Measurements from ENCODE around the gene MAP3K12. TPM values are rescaled to one million over a fixed set of nuclear protein-coding genes. Genes with fewer than 3 reads are reported as not detected.

Gene MAP3K12
- polyA plus RNA-seq, 1 donor from 2014 or later: 82.0 TPM

- TF ChIP-seq REST (IDR thresholded peaks at IDR 0.05; ENCODE audit: borderline replicate concordance) (no peak), SMC3 (conservative IDR thresholded peaks at IDR 0.05; ENCODE audit: poor library complexity) (no peak), POLR2AphosphoS5 (IDR thresholded peaks at IDR 0.05) (peak; percentile 20)
- H3K79me2 ChIP-seq (replicated peaks; ENCODE audit: insufficient read depth, low read length): peaks cover 13% of the 10 kb centered on the region
- no peak overlapping the region for H3K27ac ChIP-seq (ENCODE audit: low read length)
- no peaks in the 10 kb centered on the region for H3K9me3 ChIP-seq (ENCODE audit: low read length)
- H3K27me3 ChIP-seq (ENCODE audit: insufficient read depth, low read depth, low read length): no peaks in the 10 kb centered on the region
- no peak overlapping the region for H3K4me3 ChIP-seq (ENCODE audit: low read length)
- no peak overlapping the region for H2AFZ ChIP-seq (ENCODE audit: low read depth, low read length)
- H3F3A ChIP-seq (ENCODE audit: insufficient read depth, low read length, poor library complexity, severe bottlenecking): no peaks in the 10 kb centered on the region
- no peak overlapping the region for H3K9ac ChIP-seq (ENCODE audit: low read length)
- H3K36me3 ChIP-seq (ENCODE audit: insufficient read depth, low read length): no peaks in the 10 kb centered on the region
- H4K20me1 ChIP-seq (ENCODE audit: insufficient read depth): peaks cover 7% of the 10 kb centered on the region
- no peak overlapping the region for H3K4me2 ChIP-seq (ENCODE audit: low read length)
- no peaks in the 10 kb centered on the region for H3K9me2 ChIP-seq (ENCODE audit: insufficient read depth, low read length)
These were observed 15.9 kb downstream of the MAP3K12 start for GRCh38 chr12:53483225-53483978.

- Histone ChIP-seq H3K9ac (ENCODE audit: low read length) (no peak overlapping the region), H3K27ac (ENCODE audit: low read length) (no peak overlapping the region), H3K4me3 (ENCODE audit: low read length) (no peak overlapping the region), H4K20me1 (ENCODE audit: insufficient read depth) (peaks cover 7% of the 10 kb centered on the region), H2AFZ (ENCODE audit: low read depth, low read length) (no peak overlapping the region), H3K27me3 (ENCODE audit: insufficient read depth, low read depth, low read length) (no peaks in the 10 kb centered on the region), H3K79me2 (replicated peaks; ENCODE audit: insufficient read depth, low read length) (peaks cover 6% of the 10 kb centered on the region), H3K4me2 (ENCODE audit: low read length) (no peak overlapping the region), H3K9me3 (ENCODE audit: low read length) (no peaks in the 10 kb centered on the region), H3F3A (ENCODE audit: insufficient read depth, low read length, poor library complexity, severe bottlenecking) (no peaks in the 10 kb centered on the region), H3K9me2 (ENCODE audit: insufficient read depth, low read length) (no peaks in the 10 kb centered on the region), H3K36me3 (ENCODE audit: insufficient read depth, low read length) (no peaks in the 10 kb centered on the region)
- no peak for TF ChIP-seq EZH2 (IDR thresholded peaks at IDR 0.05; ENCODE audit: borderline replicate concordance, insufficient read depth, low read length, poor library complexity, severe bottlenecking)
- TF ChIP-seq CTCF (IDR thresholded peaks at IDR 0.05; ENCODE audit: poor library complexity, severe bottlenecking): no peak
- no peak for TF ChIP-seq REST (IDR thresholded peaks at IDR 0.05; ENCODE audit: borderline replicate concordance)
- TF ChIP-seq SMC3 (conservative IDR thresholded peaks at IDR 0.05; ENCODE audit: poor library complexity): no peak
- TF ChIP-seq TAF1 (IDR thresholded peaks at IDR 0.05; ENCODE audit: low read depth): no peak
- TF ChIP-seq POLR2AphosphoS5 (IDR thresholded peaks at IDR 0.05): no peak
- no peak for TF ChIP-seq RAD21 (conservative IDR thresholded peaks at IDR 0.05)
- no peak for TF ChIP-seq EP300 (conservative IDR thresholded peaks at IDR 0.05; ENCODE audit: poor library complexity, severe bottlenecking)
- no peak for TF ChIP-seq MXI1 (conservative IDR thresholded peaks at IDR 0.05; ENCODE audit: poor library complexity, severe bottlenecking)
These were observed 16.6 kb downstream of the MAP3K12 start for GRCh38 chr12:53482626-53483168.

Measured in neural cell (in vitro differentiated cells).